Aorta (tissue), 5 donors: ENCODE results near the gene MYH16. TPM values are rescaled to one million over a fixed set of nuclear protein-coding genes. Genes with fewer than 3 reads are reported as not detected.

Experiments
- ATAC-seq: fragments of 200-7000 bp; cut with Tn5 transposase; one replicate; pipeline ENCODE4 v1.9.1; 2022; ENCODE audit warnings: moderate library complexity; ENCODE audit not compliant: low FRiP score
- DNase-seq, 2 donors: peaks; one replicate each; pipeline ENCODE4 v3.0.0-alpha.2; 2020
- H3K27ac ChIP-seq, 2 donors: one replicate each; pipeline ENCODE4 v1.5.1; 2013; ENCODE audit warnings: low read length in 2 of 2, mild to moderate bottlenecking in 2 of 2, moderate library complexity in 2 of 2, control low read depth in 1 of 2, inconsistent platforms in 1 of 2, low read depth in 1 of 2
- H3K27me3 ChIP-seq, 2 donors: one replicate each; pipeline ENCODE4 v1.6.1; 2013; ENCODE audit warnings: control low read depth in 1 of 2, low read length in 1 of 2, mild to moderate bottlenecking in 1 of 2, moderate library complexity in 1 of 2; ENCODE audit not compliant: insufficient read depth in 2 of 2, control insufficient read depth in 1 of 2
- H3K36me3 ChIP-seq, 2 donors: one replicate each; pipeline ENCODE4 v1.6.1; 2013; ENCODE audit warnings: control low read depth in 1 of 2, low read length in 1 of 2, mild to moderate bottlenecking in 1 of 2; ENCODE audit not compliant: insufficient read depth in 2 of 2, control insufficient read depth in 1 of 2
- H3K4me1 ChIP-seq, 2 donors: one replicate each; pipeline ENCODE4 v1.6.1; 2013; ENCODE audit warnings: low read length in 2 of 2, control low read depth in 1 of 2, mild to moderate bottlenecking in 1 of 2, moderate library complexity in 1 of 2; ENCODE audit not compliant: insufficient read depth in 2 of 2, control insufficient read depth in 1 of 2
- H3K4me3 ChIP-seq, 2 donors: one replicate each; pipeline ENCODE4 v1.5.1; 2013; ENCODE audit warnings: low read length in 2 of 2, control low read depth in 1 of 2, mild to moderate bottlenecking in 1 of 2
- H3K9me3 ChIP-seq: one replicate; pipeline ENCODE4 v1.6.1; 2013; ENCODE audit warnings: mild to moderate bottlenecking, low read length; ENCODE audit not compliant: control insufficient read depth
- WGBS, 2 donors: extraction: QIAGEN DNeasy Blood & Tissue Kit; methylation state at CpG; one replicate each; pipeline ENCODE4 v1.1.7; 2013; 5-methylcytosine and 5-hydroxymethylcytosine counted together
- intact Hi-C, 2 donors: fragments of 100-400 bp; cut with DNase I; formaldehyde crosslinking; loops; one replicate each; pipeline versions ENCODE4 v1.14.2 to v1.15.0; 2022
- polyA plus RNA-seq, 2 donors: library from polyadenylated mRNA; stranded (reverse); fragments of 200-250 nt; gene quantifications; one replicate each; pipeline ENCODE4 v1.2.3, GENCODE V29; 2013
- total RNA-seq, 2 donors: library from RNA; stranded (reverse); fragmentation: NEBNext Ultra II Directional; extraction: Animal tissue kit (Norgen Biotek cat#: 25700); gene quantifications; one replicate each; pipeline ENCODE4 v1.2.1, GENCODE V29; 2021
- donor health status: healthy with polysubstance abuse.
- donor health status: Bipolar disorder and iron deficiency.
- donor health status: DM: no; HTN: no; CAD: no.
- donor health status: DM: no; HTN: no; CAD: no.
- donor health status: DM: yes; HTN: yes; CAD: no.

MYH16 gene
- total and polyA plus RNA-seq, 4 donors = 0.29 TPM; not detected in 3

- no peak for ATAC-seq
- Histone ChIP-seq H3K4me1 (no peaks in the 10 kb centered on the region), H3K27me3 (no peaks in the 10 kb centered on the region), H3K9me3 (no peaks in the 10 kb centered on the region), H3K4me3 (no peak overlapping the region), H3K36me3 (no peaks in the 10 kb centered on the region), H3K27ac (no peak overlapping the region)
- DNase-seq = peak in 1 of 2 donors; percentile 52
- intact Hi-C loops = no loop called here
- 87 to 88% methylated on average over 16 of the region's 16 CpGs for WGBS, 2 donors
These were observed 33.0 kb downstream of the MYH16 start for GRCh38 chr7:99305473-99306260.

- DNase-seq = peak in 1 of 2 donors; percentile 39
- intact Hi-C loops = no loop called here
These were observed 35.9 kb downstream of the MYH16 start for GRCh38 chr7:99308461-99309074.

GRCh38 chr7:99309111-99309510, 36.5 kb downstream of the MYH16 start:
- WGBS, 2 donors = 91 to 92% methylated on average over 7 of the region's 7 CpGs
- Histone ChIP-seq H3K36me3 (no peaks in the 10 kb centered on the region), H3K4me1 (no peaks in the 10 kb centered on the region), H3K4me3 (no peak overlapping the region), H3K9me3 (no peaks in the 10 kb centered on the region), H3K27me3 (no peaks in the 10 kb centered on the region), H3K27ac (no peak overlapping the region)
- ATAC-seq (no peak), DNase-seq (no peak)
- intact Hi-C loops = no loop called here

More at GRCh38 chr7:99308461-99309074, 35.9 kb downstream of the MYH16 start:
- Histone ChIP-seq H3K27ac (no peak overlapping the region), H3K4me1 (no peaks in the 10 kb centered on the region), H3K4me3 (no peak overlapping the region), H3K9me3 (no peaks in the 10 kb centered on the region), H3K36me3 (no peaks in the 10 kb centered on the region), H3K27me3 (no peaks in the 10 kb centered on the region)
- WGBS, 2 donors = 89 to 90% methylated on average over 7 of the region's 7 CpGs
- ATAC-seq = no peak

- DNase-seq = no peak
- Histone ChIP-seq H3K27me3 (no peaks in the 10 kb centered on the region), H3K4me3 (no peak overlapping the region), H3K4me1 (no peaks in the 10 kb centered on the region), H3K36me3 (no peaks in the 10 kb centered on the region), H3K9me3 (no peaks in the 10 kb centered on the region), H3K27ac (no peak overlapping the region)
- intact Hi-C loops = loop anchor here in 1 of 2 donors (5.0 kb wide), 1 partner anchor 168 kb away; the partner anchor contains the start of gene SMURF1
- WGBS, 2 donors = 95 to 100% methylated on average over 4 of the region's 4 CpGs
- ATAC-seq = no peak
These were observed 37.4 kb downstream of the MYH16 start for GRCh38 chr7:99310004-99310403.

GRCh38 chr7:99311702-99312101, 39.1 kb downstream of the MYH16 start:
- Histone ChIP-seq H3K27ac (no peak overlapping the region), H3K27me3 (no peaks in the 10 kb centered on the region), H3K9me3 (no peaks in the 10 kb centered on the region), H3K4me3 (no peak overlapping the region), H3K4me1 (no peaks in the 10 kb centered on the region), H3K36me3 (no peaks in the 10 kb centered on the region)
- intact Hi-C loops = loop anchor here (2.0 to 5.0 kb wide), 3 partner anchors 167 to 271 kb away; partner anchors contain the start of gene SMURF1 (in 2 of the 2)
- ATAC-seq (no peak), DNase-seq (no peak)
- 68 to 75% methylated on average over 9 of the region's 9 CpGs for WGBS, 2 donors

GRCh38 chr7:99312316-99313203, 39.9 kb downstream of the MYH16 start:
- no peaks in the 10 kb centered on the region for H3K4me1 ChIP-seq
- 26 to 27% methylated on average over 16 of the region's 16 CpGs for WGBS, 2 donors
- intact Hi-C loops = loop anchor here (1.0 to 5.0 kb wide), 4 partner anchors 168 to 272 kb away; partner anchors contain the start of gene SMURF1 (in 2 of the 2)
- ATAC-seq (peak; percentile 86), DNase-seq (peak; percentile 79 to 87)
- H3K4me3 ChIP-seq = no peak overlapping the region
- no peaks in the 10 kb centered on the region for H3K36me3 ChIP-seq
- H3K27me3 ChIP-seq = no peaks in the 10 kb centered on the region
- no peak overlapping the region for H3K27ac ChIP-seq
- H3K9me3 ChIP-seq = no peaks in the 10 kb centered on the region

- Histone ChIP-seq H3K4me1 (no peaks in the 10 kb centered on the region), H3K9me3 (no peaks in the 10 kb centered on the region), H3K27ac (no peak overlapping the region), H3K36me3 (no peaks in the 10 kb centered on the region), H3K4me3 (no peak overlapping the region), H3K27me3 (no peaks in the 10 kb centered on the region)
- intact Hi-C loops = loop anchor here (1.0 to 5.0 kb wide), 4 partner anchors 168 to 273 kb away; partner anchors contain the start of gene SMURF1 (in 2 of the 2)
- DNase-seq = no peak
- ATAC-seq = no peak
- WGBS, 2 donors = 4 to 5% methylated on average over 1 of the region's 1 CpG
These were observed 40.5 kb downstream of the MYH16 start for GRCh38 chr7:99313204-99313573.

- ATAC-seq = no peak
- intact Hi-C loops = loop anchor here in 1 of 2 donors (5.0 kb wide), 1 partner anchor 172 kb away; the partner anchor contains the start of gene SMURF1
These were observed 41.9 kb downstream of the MYH16 start for GRCh38 chr7:99314504-99314903.

More at GRCh38 chr7:99314504-99314903, 41.9 kb downstream of the MYH16 start:
- DNase-seq = no peak
- Histone ChIP-seq H3K27ac (no peak overlapping the region), H3K4me3 (no peak overlapping the region), H3K27me3 (no peaks in the 10 kb centered on the region), H3K36me3 (no peaks in the 10 kb centered on the region), H3K9me3 (no peaks in the 10 kb centered on the region), H3K4me1 (no peaks in the 10 kb centered on the region)
- 86 to 90% methylated on average over 7 of the region's 7 CpGs for WGBS, 2 donors
